Adrenal gland (tissue), 5 donors: ENCODE data around the gene PCDHB5.

ENCODE experiments used
- CTCF ChIP-seq, 6 experiments: fragments of 450-650 bp in 4 of 6; fragments of 200-600 bp in 2 of 6; sonication (generic) in 1 of 6; IDR thresholded peaks; 1 replicate in 5 of 6; 2 replicates in 1 of 6; pipeline versions ENCODE4 v1.5.1 to v1.8.0; 2016 to 2021; ENCODE audit warnings: antibody characterized with exemption in 6 of 6, mild to moderate bottlenecking in 2 of 6, moderate library complexity in 1 of 6
- POLR2A ChIP-seq, 2 donors: fragments of 450-650 bp; IDR thresholded peaks; one replicate each; pipeline ENCODE4 v1.6.1; 2017; ENCODE audit warnings: antibody characterized with exemption in 2 of 2, mild to moderate bottlenecking in 2 of 2, moderate library complexity in 1 of 2
- donor health status: DM: no; HTN: no; CAD: no.

DNA sequence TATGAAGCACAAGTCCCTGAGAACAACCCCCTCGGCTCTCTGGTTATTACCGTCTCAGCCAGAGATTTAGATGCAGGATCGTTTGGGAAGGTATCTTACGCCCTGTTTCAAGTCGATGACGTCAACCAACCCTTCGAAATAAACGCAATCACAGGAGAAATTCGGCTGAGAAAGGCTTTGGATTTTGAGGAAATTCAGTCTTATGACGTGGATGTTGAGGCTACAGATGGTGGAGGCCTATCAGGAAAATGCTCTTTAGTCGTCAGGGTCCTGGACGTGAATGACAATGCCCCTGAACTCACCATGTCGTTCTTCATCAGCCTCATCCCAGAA is 16.0 kb downstream of the PCDHB5 start:
- TF ChIP-seq CTCF (IDR thresholded peaks at IDR 0.05) (no peak), POLR2A (IDR thresholded peaks at IDR 0.05) (no peak)
